GM18873 (cell line): Measurements from ENCODE around the gene PRKAG2.

Experiments
- ATAC-seq: cut with Tn5 transposase; IDR thresholded peaks from one replicate; pipeline ENCODE4 v1.9.1; 2021; ENCODE audit warnings: mild to moderate bottlenecking, moderate library complexity, moderate number of reproducible peaks; ENCODE audit not compliant: unreplicated experiment, low FRiP score

The PRKAG2 gene

DNA sequence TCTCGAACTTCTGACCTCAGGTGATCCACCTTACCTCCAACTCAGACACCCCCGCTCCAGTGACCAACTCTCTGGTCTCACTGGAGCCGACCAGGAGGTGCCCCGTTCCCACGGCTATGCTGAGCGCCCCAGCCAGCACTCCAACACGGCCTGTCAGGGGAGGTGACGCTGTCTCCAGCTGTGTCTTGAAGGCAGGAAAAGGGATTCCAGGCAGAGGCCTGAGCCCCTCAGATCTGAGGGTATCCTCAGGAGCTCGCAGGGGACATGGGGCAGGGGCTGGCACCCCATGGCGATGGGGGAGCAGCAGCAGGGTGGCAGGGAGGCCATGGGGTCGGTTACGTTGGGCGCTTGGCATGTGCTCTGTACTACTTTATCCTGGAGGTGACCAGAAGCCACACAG is 262.9 kb downstream of the PRKAG2 start:
- ATAC-seq: no peak

DNA sequence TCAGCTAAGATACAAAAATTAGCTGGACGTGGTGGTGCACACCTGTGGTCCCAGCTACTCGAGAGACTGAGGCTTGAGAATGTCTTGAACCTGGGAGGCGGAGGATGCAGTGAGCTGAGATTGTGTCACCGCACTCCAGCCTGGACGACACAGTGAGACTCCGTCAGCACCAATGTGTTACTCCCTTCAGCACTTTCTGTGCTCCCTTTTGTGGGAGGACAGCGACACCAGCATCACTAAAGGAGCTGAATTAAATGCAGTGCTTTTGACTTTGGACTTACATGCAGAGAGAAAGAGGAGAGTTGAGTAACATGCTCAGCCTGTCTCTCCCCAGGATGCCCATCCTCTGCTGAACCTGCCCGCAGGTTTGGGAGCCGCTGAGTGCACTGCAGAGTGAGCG is 265.0 kb downstream of the PRKAG2 start:
- ATAC-seq: no peak

DNA sequence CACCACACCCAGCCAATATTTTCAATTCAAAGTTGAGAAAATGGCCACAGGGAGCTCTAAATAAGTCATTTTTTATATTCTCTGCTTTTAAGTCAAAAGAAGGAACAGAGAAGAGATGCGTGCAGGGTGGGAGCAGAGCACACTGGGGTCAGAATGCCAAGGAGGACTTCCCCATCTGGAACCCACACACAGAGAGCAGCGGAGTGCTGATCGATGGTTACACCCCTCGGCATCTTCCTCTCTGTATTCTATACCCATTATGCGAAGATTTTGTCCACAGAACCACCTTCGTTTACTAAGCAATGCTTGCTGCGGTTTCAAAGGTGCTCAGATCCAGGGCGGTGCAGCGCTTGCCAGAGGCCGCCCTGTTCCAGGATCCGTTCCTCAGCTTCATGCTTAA is 265.9 kb downstream of the PRKAG2 start:
- ATAC-seq: no peak

DNA sequence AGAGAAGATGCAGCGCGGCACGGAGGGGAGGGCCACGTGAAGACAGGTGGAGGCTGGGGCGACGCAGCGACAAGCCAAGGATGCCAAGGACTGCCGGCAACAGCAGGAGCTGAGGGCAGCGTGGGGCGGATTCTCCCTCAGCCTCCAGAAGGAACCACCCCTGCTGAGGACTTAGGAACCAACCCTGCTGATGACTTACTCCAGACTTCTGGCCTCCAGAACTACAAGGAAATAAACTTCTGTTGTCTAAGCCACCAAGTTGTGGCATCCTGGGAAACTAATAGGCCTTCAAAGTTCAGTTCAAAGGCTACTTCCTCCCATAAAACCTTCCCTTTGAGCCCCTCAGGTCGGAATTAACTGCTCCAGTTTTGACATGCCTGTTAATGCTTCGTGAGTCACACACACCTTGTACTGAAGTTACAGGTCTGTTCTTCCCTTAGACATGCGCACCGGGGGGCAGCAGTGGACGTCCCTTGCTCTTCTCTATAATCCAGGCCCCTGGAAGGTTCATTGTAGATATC is 268.8 kb downstream of the PRKAG2 start:
- ATAC-seq: no peak

DNA sequence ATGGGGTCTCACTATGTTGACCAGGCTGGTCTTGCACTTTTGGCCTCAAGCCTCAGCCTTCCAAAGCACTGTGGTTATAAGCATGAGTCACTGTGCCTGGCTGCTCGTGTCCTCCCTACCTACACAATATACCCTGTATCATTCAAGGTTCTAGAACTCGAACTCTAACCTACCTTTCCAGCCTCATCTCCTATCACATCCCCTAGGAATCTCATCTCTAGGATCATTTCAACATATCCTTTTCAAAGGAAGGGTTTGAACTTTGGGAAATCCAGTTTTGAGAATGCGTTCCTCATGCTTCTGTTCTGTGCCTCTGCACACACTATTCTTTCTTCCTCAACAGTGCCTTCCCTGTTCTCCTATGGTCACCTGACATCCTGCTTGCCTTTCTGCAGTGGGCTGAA is 269.4 kb downstream of the PRKAG2 start:
- ATAC-seq: no peak

DNA sequence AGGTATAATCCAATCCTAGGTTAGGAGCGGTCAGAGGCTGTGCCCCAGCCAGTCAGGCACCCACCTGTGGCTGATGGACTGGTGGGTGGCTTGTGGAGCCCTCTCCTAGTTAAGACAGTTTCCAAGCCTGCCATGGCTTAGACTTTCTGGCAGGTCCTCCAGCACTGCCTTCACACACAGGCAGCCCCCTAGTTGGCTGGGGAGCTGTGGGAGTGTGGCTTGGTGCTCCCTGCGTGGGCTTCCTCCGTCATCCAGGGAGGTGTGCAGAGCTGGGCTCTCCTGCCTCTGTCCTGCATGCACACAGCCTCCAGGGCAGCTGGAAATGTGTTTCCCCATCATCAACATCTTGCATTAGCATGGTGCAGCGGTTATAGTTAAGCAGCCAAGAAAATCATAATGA is 273.0 kb downstream of the PRKAG2 start:
- no peak for ATAC-seq

DNA sequence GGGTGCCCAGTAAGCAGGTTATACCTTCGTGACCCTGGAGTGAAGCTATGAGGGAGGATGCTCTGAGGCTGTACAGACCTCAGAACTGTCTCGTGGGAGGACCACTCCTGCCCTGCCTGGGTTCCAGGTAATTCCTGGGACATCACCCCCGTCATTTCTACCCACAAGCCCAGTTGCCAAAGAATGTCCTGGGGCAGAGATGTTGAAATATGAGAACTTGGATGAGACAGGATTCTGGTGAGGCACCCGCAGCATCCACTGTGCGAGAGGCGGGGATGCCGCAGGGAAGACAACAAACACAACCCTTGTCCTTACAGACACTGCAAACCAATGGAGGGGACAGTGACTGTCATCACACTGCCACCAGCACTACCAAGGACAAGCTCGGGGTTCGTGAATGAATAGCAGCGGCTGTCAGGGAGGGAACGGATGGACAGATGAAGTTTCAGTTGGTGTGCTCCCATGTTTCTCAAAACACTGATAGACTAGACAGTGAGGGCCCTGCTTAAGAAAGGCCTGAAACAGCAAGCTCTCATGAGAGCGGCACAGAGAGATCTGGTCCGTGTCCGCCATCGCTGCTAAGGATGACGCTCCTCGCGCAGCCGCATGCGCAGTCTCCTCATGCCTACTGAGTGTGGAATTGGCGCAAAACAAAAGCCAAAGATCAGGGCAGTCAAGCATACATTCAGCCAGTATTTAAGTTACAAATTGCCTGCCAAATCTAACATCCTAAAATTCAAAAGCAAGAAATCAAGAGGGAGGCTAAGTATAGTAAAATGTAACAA is 275.2 kb downstream of the PRKAG2 start:
- ATAC-seq: no peak

DNA sequence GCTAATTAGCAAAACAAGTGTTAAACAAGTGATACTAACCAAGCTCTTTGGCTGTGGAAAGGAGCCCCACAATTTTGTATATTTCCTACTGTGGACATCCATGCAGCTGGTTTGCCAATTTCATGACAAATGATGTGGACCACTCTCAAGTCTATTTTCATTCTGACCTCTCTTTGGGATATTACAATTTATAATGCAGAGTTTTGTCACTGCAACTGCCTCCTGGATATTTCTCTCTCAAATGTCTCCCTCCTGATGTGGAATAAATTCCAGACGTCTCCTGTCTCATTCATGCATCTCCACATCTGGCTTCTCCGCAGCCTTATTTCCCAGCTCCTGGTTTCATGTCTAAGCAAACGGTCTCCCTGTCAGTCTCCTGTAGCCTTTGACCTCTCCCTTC is 276.6 kb downstream of the PRKAG2 start:
- no peak for ATAC-seq

DNA sequence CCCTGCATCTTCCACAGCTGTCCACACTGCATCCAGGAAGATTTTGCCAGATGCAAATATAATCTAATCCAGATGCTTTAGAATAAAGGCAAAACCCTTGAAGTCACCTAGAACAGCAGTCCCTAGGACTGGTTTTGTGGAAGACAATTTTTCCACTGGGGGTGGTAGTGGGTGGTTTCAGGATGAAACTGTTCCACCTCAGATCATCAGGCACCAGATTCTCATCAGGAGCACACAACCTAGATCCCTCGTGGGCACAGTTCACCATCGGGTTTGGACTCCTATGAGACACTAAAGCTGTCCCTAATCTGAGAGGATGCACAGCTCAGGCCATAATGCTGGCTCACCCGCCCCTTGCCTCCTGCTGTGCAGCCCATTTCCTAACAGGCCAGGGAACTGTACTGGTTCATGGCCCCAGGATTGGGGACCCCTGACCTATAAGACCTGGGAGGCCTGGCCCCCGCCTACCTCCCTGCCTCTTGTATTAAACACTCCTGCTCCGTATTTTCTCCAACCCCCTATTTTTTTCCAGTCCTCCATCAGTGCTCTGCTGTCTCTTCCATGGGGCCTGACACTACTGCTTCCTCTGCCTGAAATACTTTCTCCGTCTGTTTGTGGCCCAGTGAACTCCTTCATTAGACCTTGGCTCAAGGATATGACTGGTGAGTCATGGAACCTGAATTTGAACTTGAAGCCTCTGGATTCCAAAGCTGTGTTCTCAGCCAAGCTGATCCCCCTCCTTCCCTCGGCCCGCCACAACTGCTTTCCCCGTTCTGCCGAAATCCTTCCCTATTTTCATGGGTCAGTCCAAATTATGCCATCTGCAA is 277.3 kb downstream of the PRKAG2 start:
- no peak for ATAC-seq

DNA sequence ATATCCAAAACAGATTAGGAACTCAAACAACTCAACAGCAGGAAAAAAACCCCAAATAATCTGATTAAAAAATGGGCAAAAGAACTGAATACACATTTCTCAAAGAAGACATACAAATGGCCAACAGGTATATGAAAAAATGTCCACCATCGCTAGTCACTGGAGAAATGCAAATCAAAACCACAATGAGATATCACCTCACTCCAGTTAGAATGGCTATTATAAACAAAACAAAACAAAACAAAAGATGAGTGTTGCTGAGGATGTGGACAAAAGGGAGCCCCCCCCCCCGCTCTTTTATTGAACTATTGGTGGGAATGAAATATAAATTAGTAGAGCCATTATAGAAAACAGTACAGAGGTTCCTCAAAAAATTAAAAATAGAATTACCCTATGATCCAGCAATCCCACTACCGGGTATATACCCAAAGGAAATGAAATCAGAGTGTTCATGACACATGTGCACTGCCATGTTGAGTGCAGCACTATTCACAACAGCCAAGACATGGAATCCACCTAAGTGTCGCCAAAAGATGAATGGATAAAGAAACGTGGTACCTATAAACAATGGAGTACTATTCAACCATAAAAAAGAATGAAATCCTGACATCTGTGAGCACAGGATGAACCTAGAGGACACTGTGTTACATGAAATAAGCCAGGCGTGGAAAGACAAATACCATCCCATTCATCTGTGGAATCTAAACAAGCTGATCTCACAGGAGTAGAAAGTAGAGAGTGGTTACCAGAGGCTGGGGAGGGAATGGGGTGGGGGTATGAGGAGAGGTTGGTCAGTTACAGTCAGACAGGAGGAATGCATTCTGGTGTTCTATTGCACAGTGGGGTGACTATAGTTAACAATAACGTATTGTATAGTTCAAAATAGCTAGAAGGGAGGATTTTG is 279.1 kb downstream of the PRKAG2 start:
- no peak for ATAC-seq

DNA sequence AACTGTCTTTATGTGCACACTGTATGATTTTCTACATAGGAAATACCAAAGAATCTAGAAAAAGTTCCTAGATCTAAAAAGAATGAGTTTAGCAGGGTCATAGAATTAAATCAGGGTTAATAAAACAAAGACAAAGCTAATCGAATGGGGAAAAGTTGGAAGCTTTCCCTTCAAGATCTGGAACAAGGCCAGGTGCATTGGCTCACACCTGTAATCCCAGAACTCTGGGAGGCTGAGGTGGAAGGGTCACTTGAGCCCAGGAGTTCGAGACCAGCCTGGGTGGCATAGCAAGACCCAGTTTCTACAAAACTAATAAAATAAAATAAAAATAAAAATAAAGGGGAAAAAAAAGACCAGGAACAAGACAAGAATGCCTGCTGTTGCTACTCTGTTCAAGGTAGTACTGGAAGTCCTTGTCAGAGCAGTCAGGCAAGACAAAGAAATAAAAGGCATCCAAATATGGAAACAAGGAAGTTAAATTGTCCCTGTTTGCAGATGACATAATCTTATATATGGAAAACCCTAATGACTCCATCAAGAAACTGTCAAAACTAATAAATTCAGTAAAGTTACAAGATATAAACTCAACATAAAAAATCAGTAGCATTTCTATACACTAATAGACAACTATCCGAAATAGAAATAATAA is 281.1 kb downstream of the PRKAG2 start:
- no peak for ATAC-seq

DNA sequence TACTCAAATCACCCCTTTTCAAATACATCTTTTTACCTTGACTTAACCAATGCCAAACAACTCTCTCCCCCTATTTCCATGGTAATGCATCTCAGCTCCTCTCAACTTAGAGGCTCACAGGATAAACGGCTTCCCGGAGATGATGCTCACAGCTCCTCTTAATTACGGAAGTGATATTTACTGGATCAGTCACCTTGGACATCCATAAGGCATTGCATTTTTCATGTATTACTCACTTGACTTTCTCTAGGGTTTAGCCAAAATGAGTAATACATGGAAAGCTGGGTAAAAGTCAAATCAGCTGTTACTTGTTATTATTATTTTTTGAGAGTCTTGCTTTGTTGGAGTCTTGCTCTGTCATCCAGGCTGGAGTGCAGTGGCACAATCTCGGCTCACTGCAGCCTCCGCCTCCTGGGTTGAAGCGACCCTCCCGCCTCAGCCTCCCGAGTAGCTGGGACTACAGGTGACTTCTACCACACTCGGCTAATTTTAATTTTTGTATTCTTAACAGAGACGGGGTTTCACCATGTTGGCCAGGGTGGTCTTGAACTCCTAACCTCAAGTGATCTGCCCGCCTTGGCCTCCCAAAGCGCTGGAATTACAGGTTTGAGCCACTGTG is 283.9 kb downstream of the PRKAG2 start:
- no peak for ATAC-seq

DNA sequence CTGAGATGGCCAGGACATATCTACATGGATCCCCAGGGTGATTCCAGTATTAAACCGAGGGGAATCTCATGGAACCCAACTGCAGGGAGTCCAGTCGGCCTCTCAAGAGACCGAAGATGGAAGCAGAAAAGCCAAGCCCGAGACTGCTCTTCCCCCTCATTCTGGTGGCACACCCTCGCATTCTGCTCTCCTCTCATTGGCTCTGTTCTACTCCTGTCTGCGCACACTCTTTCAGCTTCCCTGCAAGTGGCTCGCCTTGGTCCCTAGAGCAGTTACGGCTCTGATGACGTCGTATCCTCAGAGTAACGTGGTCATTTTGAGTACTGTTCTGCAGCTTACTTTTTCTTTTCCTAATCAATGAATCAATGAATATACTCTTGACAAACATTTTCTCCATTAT is 284.6 kb downstream of the PRKAG2 start:
- ATAC-seq: no peak

DNA sequence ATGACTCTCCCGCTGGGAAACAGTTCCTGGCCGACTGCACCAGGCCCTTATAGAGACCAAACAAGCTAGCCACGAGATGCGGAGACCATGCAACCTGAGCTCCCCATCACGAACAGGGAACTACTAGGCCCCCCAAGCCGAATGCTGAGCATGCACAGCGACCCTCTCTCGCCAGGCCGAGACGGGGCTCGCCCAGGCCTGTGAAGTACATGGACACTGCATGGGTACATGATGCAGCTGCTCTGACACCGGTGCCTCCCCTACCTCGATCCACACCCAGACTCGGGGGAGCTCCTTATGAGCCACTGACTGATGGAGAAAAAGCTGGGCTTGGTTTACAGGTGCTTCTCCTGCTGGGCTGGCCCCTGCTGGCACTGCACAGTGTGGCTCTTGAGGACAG is 285.0 kb downstream of the PRKAG2 start:
- no peak for ATAC-seq

DNA sequence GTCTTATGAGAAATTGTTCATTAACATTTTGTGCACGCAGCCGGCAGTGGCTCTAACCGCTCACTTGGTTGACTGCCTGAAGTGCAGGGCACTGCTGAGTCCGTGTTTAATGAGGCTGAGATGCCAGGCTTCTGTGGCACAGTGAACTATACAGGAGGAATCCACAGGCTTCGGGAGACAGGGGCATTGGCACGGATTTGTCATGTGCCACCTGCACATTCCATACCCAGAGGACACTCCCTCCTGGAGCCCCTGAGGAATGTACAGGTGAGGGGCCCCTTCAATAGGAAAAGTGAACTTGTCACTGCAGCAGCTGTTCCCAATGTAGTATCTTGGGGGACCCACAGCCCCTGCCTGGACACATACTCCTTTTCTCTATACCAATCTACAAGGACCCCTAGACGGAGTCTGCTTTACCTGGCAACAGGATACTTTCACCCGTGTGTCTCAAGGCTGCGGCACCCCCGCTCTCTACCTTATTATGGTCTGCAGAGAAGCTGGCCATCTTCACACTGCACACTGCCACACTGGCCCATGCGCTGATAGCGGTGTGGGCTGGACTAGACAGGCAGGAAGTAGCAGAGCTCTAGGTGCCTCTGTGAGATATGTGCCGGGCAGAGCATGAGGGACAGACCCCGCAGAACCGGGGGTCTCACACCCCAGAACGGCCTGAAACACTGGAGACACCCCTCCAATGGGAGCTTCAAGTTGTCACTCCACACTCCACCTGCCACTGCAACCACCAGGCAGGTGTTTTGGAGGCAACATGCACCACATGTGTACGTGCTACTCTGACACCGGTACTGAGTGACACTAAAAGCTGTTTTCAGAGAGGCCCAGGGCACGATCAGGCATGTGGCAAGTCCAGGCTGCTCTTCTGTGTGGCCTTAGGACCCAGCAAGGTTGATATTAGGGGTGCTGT is 285.8 kb downstream of the PRKAG2 start:
- ATAC-seq: no peak

DNA sequence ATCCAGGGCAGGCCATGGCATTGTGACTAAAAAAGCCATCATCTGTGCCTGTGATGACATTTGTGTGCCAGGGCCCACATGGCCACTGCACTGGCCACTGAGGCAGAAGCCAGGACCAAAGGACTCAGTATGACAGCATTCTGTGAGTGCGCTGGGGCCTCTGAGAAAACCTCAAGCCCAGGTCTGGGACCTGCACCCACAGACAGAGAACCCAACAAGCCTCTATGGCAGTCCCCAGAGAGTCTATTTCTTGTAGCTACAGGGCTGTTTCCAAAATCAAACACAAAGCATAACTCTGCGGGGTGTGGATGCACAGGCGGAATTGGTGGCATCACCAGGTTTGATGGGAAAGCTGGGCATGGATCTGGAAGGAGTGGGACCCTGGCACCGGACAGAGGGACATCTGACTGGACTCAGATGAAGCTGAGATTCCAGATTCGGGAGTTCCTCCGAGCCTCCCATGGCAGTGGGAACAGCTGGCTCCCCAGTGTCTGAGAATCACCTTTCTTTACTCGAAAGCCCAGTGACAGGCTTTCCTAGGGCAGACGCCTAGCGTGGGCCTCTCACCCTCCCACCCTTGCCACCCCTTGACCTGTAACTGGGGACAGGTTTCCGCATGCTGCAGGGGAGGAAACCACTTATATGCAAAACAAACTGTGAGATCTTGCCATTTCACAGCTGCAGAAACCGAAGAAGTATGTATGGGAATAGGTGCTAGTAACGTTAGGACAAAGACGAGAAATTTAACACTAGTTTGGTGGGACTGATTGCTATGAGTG is 286.7 kb downstream of the PRKAG2 start:
- ATAC-seq: no peak

DNA sequence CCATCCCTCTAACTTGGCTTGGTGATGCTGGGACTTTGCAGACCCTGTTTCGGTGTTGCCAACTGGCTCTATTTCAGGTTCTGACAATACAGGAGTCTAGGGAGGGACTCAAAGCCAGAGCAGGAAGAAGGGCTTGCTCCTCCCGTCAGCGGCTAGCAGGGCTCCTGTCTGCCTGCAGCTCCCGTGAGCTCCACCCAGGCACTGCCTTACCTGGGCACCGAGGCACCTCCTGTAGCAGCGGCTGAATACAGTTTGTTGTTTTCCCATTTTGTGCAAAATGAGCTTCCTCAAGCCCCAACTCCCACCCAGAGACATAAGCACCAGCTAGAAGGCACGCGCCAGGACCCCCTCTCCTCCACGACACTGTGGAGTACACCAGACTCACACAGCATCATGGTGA is 287.9 kb downstream of the PRKAG2 start:
- no peak for ATAC-seq
